HCT116 (cell line): ENCODE data around the gene CNTNAP2. TPM values are rescaled to one million over a fixed set of nuclear protein-coding genes. Genes with fewer than 3 reads are reported as not detected.

ENCODE experiments used
- ATAC-seq: fragments of 200-7000 bp; cut with Tn5 transposase; 2 replicates; pipeline ENCODE4 v1.9.1; 2020; ENCODE audit warnings: mild to moderate bottlenecking, moderate library complexity
- BruUV-seq: library from RNA; stranded (reverse); fragments of 400-500 nt; replicated peaks from 2 replicates; lab custom pipeline; 2021; lab: Mats Ljungman, UMichigan
- CTCF ChIA-PET: fragments of 300-600 bp; sonication (Branson Sonifier 250); formaldehyde crosslinking; loops from one replicate; lab custom pipeline; 2021; ENCODE audit warnings: antibody characterized with exemption; lab: Charles Lee
- POLR2A ChIA-PET: fragments of 300-600, 350-600 bp; sonication (Branson Sonifier 250); formaldehyde crosslinking; loops from one replicate; lab custom pipeline; 2021; ENCODE audit warnings: antibody characterized with exemption; lab: Charles Lee
- RAD21 ChIA-PET, 2 experiments: fragments of 300-600 bp; sonication (Branson Sonifier 250); formaldehyde crosslinking; loops; one replicate each; lab custom pipeline; 2023; ENCODE audit warnings: low total read pairs in 2 of 2; ENCODE audit not compliant: uncharacterized antibody in 2 of 2, unreplicated experiment in 2 of 2, low non-redundant PET in 1 of 2; lab: Charles Lee
- DNase-seq: peaks from one replicate; pipeline ENCODE4 v3.0.0-alpha.2; 2010; ENCODE audit warnings: low read depth, low spot score
- H2AFZ ChIP-seq: fragments of 200-600 bp; shearing (Covaris generic), sonication (generic); 2 replicates; pipeline ENCODE4 v1.6.1; 2017; ENCODE audit warnings: low read depth, mixed run types, mixed read lengths, antibody characterized with exemption, low read length; ENCODE audit not compliant: poor library complexity, severe bottlenecking
- H3K27ac ChIP-seq: 2 replicates; pipeline ENCODE4 v1.5.1; 2012; ENCODE audit warnings: low read depth, low read length
- H3K27me3 ChIP-seq: fragments of 200-600 bp; sonication (generic); 2 replicates; pipeline ENCODE4 v1.6.1; 2016; ENCODE audit warnings: mixed run types, low read length, mixed read lengths; ENCODE audit not compliant: insufficient read depth
- H3K36me3 ChIP-seq, 2 experiments: fragments of 200-500 bp in 1 of 2; fragments of 200-600 bp in 1 of 2; sonication (Bioruptor generic) in 1 of 2; sonication (generic) in 1 of 2; 2 replicates each; pipeline versions ENCODE4 v1.5.1 to v1.6.1; 2014 to 2016; ENCODE audit warnings: low read length in 2 of 2, inconsistent platforms in 1 of 2, mixed read lengths in 1 of 2, mixed run types in 1 of 2; ENCODE audit not compliant: insufficient read depth in 2 of 2, control insufficient read depth in 1 of 2
- H3K4me1 ChIP-seq, 2 experiments: fragments of 200-600 bp in 1 of 2; sonication (generic) in 1 of 2; 2 replicates each; pipeline versions ENCODE4 v1.5.1 to v1.6.1; 2012 to 2017; ENCODE audit warnings: low read length in 2 of 2, inconsistent platforms in 1 of 2, mild to moderate bottlenecking in 1 of 2, mixed read lengths in 1 of 2, mixed run types in 1 of 2, moderate library complexity in 1 of 2; ENCODE audit not compliant: insufficient read depth in 2 of 2, control insufficient read depth in 1 of 2
- H3K4me2 ChIP-seq: fragments of 200-600 bp; sonication (generic); 2 replicates; pipeline ENCODE4 v1.6.1; 2017; ENCODE audit warnings: mixed run types, low read length, mixed read lengths
- H3K4me3 ChIP-seq, 2 experiments: fragments of 200-600 bp in 1 of 2; sonication (generic) in 1 of 2; replicated peaks in 1 of 2; 2 replicates each; pipeline ENCODE4 v1.5.1; 2011 to 2016; ENCODE audit warnings: low read length in 2 of 2, control low read depth in 1 of 2, low read depth in 1 of 2, mild to moderate bottlenecking in 1 of 2, mixed read lengths in 1 of 2, mixed run types in 1 of 2
- H3K79me2 ChIP-seq: fragments of 200-600 bp; sonication (generic); 2 replicates; pipeline ENCODE4 v1.6.1; 2017; ENCODE audit warnings: mild to moderate bottlenecking, mixed run types, low read length, moderate library complexity, mixed read lengths; ENCODE audit not compliant: insufficient read depth
- H3K9ac ChIP-seq: fragments of 200-600 bp; sonication (generic); 2 replicates; pipeline ENCODE4 v1.6.1; 2016; ENCODE audit warnings: low read length, mixed read lengths
- H3K9me2 ChIP-seq: fragments of 200-600 bp; sonication (generic), shearing (Covaris generic); 2 replicates; pipeline ENCODE4 v1.6.1; 2017; ENCODE audit warnings: mixed run types, mild to moderate bottlenecking, moderate library complexity; ENCODE audit not compliant: insufficient read depth
- H3K9me3 ChIP-seq, 2 experiments: fragments of 200-500 bp in 1 of 2; fragments of 200-600 bp in 1 of 2; sonication (Bioruptor generic) in 1 of 2; sonication (generic) in 1 of 2; 2 replicates each; pipeline ENCODE4 v1.6.1; 2014 to 2017; ENCODE audit warnings: low read length in 2 of 2, mixed read lengths in 2 of 2, inconsistent platforms in 1 of 2, low read depth in 1 of 2, mild to moderate bottlenecking in 1 of 2, mixed run types in 1 of 2, moderate library complexity in 1 of 2; ENCODE audit not compliant: control insufficient read depth in 1 of 2, insufficient read depth in 1 of 2
- H4K20me1 ChIP-seq: fragments of 200-600 bp; sonication (generic), shearing (Covaris generic); 2 replicates; pipeline ENCODE4 v1.6.1; 2017; ENCODE audit warnings: mixed run types, mild to moderate bottlenecking, moderate library complexity; ENCODE audit not compliant: insufficient read depth
- CEBPB ChIP-seq: IDR thresholded peaks from 2 replicates; pipeline ENCODE4 v1.6.1; 2012; ENCODE audit warnings: low read depth
- ELF1 ChIP-seq: IDR thresholded peaks from 2 replicates; pipeline ENCODE4 v1.6.1; 2012; ENCODE audit warnings: low read depth, borderline replicate concordance
- EZH2 ChIP-seq: fragments of 200-600 bp; sonication (generic); IDR thresholded peaks from 2 replicates; pipeline ENCODE4 v1.6.1; 2017; ENCODE audit warnings: antibody characterized with exemption, mixed run types
- EZH2phosphoT487 ChIP-seq: fragments of 200-600 bp; IDR thresholded peaks from 2 replicates; pipeline ENCODE4 v1.6.1; 2018; ENCODE audit warnings: antibody characterized with exemption, borderline replicate concordance
- FOSL1 ChIP-seq: IDR thresholded peaks from 2 replicates; pipeline ENCODE4 v1.6.1; 2012; ENCODE audit warnings: low read depth
- POLR2A ChIP-seq: IDR thresholded peaks from 2 replicates; pipeline ENCODE4 v1.7.0; 2011; ENCODE audit warnings: borderline replicate concordance; ENCODE audit not compliant: insufficient read depth, insufficient read length; ENCODE audit errors: extremely low read depth
- REST ChIP-seq: IDR thresholded peaks from 2 replicates; pipeline ENCODE4 v1.6.1; 2012; ENCODE audit warnings: low read depth
- SIN3A ChIP-seq: IDR thresholded peaks from 2 replicates; pipeline ENCODE4 v1.6.1; 2012; ENCODE audit warnings: low read depth
- SP1 ChIP-seq: IDR thresholded peaks from 2 replicates; pipeline ENCODE4 v1.6.1; 2012; ENCODE audit warnings: low read depth
- SRF ChIP-seq: IDR thresholded peaks from 2 replicates; pipeline ENCODE4 v1.6.1; 2012; ENCODE audit warnings: low read depth
- YY1 ChIP-seq: IDR thresholded peaks from 2 replicates; pipeline ENCODE4 v1.6.1; 2011; ENCODE audit warnings: low read length, low read depth, moderate library complexity, mild to moderate bottlenecking; ENCODE audit not compliant: insufficient replicate concordance; ENCODE audit errors: extremely low read depth
- ZNF274 ChIP-seq: fragments of 200-500 bp; sonication (Bioruptor generic); IDR thresholded peaks from 2 replicates; pipeline ENCODE4 v1.6.1; 2014; ENCODE audit warnings: mild to moderate bottlenecking, low read depth, low read length, inconsistent platforms
- intact Hi-C: fragments of 100-400 bp; cut with micrococcal nuclease; formaldehyde crosslinking; loops from 2 replicates; pipeline ENCODE4 v1.10.0; 2022
- total RNA-seq: library from RNA; stranded (reverse); gene quantifications from one replicate; pipeline ENCODE4 v1.2.1, GENCODE V29; 2021; ENCODE audit not compliant: unreplicated experiment
- TF ChIP-seq, protein P1 (sequence below): IDR thresholded peaks from 2 replicates; pipeline ENCODE4 v1.6.1; 2011; ENCODE audit warnings: mild to moderate bottlenecking, low read length, moderate library complexity; ENCODE audit not compliant: insufficient replicate concordance; ENCODE audit errors: extremely low read depth
- TF ChIP-seq, protein P2 (sequence below), 3 experiments: fragments of 200-600 bp in 1 of 3; sonication (generic) in 1 of 3; IDR thresholded peaks in 2 of 3; conservative IDR thresholded peaks in 1 of 3; 2 replicates each; pipeline ENCODE4 v1.5.1; 2012 to 2017; ENCODE audit warnings: low read depth in 2 of 3, low read length in 2 of 3, antibody characterized with exemption in 1 of 3, borderline replicate concordance in 1 of 3, control low read depth in 1 of 3, mild to moderate bottlenecking in 1 of 3, mixed read lengths in 1 of 3, mixed run types in 1 of 3, moderate library complexity in 1 of 3; ENCODE audit not compliant: insufficient read depth in 1 of 3
- TF ChIP-seq, protein P3 (sequence below): IDR thresholded peaks from 2 replicates; pipeline ENCODE4 v1.6.1; 2012

The CNTNAP2 gene
- total RNA-seq, 1 experiment from 2014 or later = 0.37 TPM

DNA sequence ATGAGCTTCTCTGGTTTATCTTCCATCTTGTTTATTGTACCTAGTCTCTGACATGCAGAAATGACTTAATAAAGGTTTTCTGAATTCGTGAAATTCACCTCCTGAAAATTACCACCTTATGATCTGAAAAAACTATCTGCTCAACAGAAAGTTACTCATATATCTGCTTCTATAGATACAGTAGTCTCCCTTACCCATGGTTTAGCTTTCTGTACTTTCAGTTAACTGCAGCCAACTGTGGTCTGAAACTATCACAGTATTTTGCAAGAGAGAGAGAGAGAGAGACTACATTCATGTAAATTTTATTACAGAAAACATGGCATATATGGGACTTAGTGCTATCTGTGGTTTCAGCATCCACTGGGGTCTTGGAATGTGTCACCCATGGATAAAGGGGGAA, 1564.9 kb downstream of the CNTNAP2 start:
- Histone ChIP-seq H3K79me2 (no peaks in the 10 kb centered on the region), H3K9ac (no peak overlapping the region), H3K27ac (no peak overlapping the region), H3K4me2 (no peak overlapping the region), H3K4me3 (no peak overlapping the region), H4K20me1 (no peaks in the 10 kb centered on the region), H3K27me3 (no peaks in the 10 kb centered on the region), H3K4me1 (no peaks in the 10 kb centered on the region), H3K9me2 (no peaks in the 10 kb centered on the region), H3K36me3 (no peaks in the 10 kb centered on the region), H3K9me3 (peaks cover 5 to 10% of the 10 kb centered on the region in 2 experiments; a peak in 1 of 4 replicates), H2AFZ (no peak overlapping the region)
- BruUV-seq = no TSS peak
- DNase-seq = no peak
- CTCF ChIA-PET = no interaction called here
- no peak for ATAC-seq
- TF ChIP-seq FOSL1 = no peak
- TF ChIP-seq, protein P1, sequence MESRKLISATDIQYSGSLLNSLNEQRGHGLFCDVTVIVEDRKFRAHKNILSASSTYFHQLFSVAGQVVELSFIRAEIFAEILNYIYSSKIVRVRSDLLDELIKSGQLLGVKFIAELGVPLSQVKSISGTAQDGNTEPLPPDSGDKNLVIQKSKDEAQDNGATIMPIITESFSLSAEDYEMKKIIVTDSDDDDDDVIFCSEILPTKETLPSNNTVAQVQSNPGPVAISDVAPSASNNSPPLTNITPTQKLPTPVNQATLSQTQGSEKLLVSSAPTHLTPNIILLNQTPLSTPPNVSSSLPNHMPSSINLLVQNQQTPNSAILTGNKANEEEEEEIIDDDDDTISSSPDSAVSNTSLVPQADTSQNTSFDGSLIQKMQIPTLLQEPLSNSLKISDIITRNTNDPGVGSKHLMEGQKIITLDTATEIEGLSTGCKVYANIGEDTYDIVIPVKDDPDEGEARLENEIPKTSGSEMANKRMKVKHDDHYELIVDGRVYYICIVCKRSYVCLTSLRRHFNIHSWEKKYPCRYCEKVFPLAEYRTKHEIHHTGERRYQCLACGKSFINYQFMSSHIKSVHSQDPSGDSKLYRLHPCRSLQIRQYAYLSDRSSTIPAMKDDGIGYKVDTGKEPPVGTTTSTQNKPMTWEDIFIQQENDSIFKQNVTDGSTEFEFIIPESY = no peak
- no peak for TF ChIP-seq EZH2
- TF ChIP-seq YY1 = no peak
- TF ChIP-seq SP1 = no peak
- TF ChIP-seq SRF = no peak
- no peak for TF ChIP-seq EZH2phosphoT487
- no peak for TF ChIP-seq ELF1
- TF ChIP-seq CEBPB = no peak
- TF ChIP-seq, protein P2, sequence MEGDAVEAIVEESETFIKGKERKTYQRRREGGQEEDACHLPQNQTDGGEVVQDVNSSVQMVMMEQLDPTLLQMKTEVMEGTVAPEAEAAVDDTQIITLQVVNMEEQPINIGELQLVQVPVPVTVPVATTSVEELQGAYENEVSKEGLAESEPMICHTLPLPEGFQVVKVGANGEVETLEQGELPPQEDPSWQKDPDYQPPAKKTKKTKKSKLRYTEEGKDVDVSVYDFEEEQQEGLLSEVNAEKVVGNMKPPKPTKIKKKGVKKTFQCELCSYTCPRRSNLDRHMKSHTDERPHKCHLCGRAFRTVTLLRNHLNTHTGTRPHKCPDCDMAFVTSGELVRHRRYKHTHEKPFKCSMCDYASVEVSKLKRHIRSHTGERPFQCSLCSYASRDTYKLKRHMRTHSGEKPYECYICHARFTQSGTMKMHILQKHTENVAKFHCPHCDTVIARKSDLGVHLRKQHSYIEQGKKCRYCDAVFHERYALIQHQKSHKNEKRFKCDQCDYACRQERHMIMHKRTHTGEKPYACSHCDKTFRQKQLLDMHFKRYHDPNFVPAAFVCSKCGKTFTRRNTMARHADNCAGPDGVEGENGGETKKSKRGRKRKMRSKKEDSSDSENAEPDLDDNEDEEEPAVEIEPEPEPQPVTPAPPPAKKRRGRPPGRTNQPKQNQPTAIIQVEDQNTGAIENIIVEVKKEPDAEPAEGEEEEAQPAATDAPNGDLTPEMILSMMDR (IDR thresholded peaks at IDR 0.05 in 2 of 3, conservative IDR thresholded peaks at IDR 0.05 in 1 of 3; ENCODE audit: borderline replicate concordance in 1 of 3, insufficient read depth in 1 of 3, low read depth in 2 of 3, low read length in 2 of 3) = no peak
- TF ChIP-seq SIN3A = no peak
- TF ChIP-seq POLR2A = no peak
- TF ChIP-seq, protein P3, sequence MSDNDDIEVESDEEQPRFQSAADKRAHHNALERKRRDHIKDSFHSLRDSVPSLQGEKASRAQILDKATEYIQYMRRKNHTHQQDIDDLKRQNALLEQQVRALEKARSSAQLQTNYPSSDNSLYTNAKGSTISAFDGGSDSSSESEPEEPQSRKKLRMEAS = no peak
- no peak for TF ChIP-seq REST
- no peak for TF ChIP-seq ZNF274
- intact Hi-C loops = no loop called here
- POLR2A ChIA-PET = no interaction called here
- RAD21 ChIA-PET = no interaction called here
